Muscle layer of colon (tissue), 2 donors: Measurements from ENCODE around the gene WASF1.

Experiments
- H3K27ac ChIP-seq: one replicate; pipeline ENCODE4 v1.7.0; 2013; ENCODE audit warnings: low read depth, mild to moderate bottlenecking, low read length, moderate library complexity
- H3K27me3 ChIP-seq, 2 donors: one replicate each; pipeline ENCODE4 v1.7.0; 2013; ENCODE audit warnings: low read length in 2 of 2, mild to moderate bottlenecking in 2 of 2; ENCODE audit not compliant: insufficient read depth in 2 of 2, control insufficient read depth in 1 of 2
- H3K36me3 ChIP-seq: one replicate; pipeline ENCODE4 v1.7.0; 2013; ENCODE audit warnings: mild to moderate bottlenecking, low read length; ENCODE audit not compliant: insufficient read depth
- H3K4me1 ChIP-seq: one replicate; pipeline ENCODE4 v1.7.0; 2013; ENCODE audit warnings: mild to moderate bottlenecking, low read length; ENCODE audit not compliant: insufficient read depth
- H3K4me3 ChIP-seq, 2 donors: one replicate each; pipeline ENCODE4 v1.7.0; 2013; ENCODE audit warnings: low read length in 2 of 2, low read depth in 1 of 2, mild to moderate bottlenecking in 1 of 2, moderate library complexity in 1 of 2
- H3K9ac ChIP-seq: one replicate; pipeline ENCODE4 v1.7.0; 2013; ENCODE audit warnings: low read length
- H3K9me3 ChIP-seq: one replicate; pipeline ENCODE4 v1.7.0; 2013; ENCODE audit warnings: mild to moderate bottlenecking, low read length
- donor health status: abdominal sarcoma.
- donor health status: Adenocarcinoma of cecum.

WASF1 gene

DNA sequence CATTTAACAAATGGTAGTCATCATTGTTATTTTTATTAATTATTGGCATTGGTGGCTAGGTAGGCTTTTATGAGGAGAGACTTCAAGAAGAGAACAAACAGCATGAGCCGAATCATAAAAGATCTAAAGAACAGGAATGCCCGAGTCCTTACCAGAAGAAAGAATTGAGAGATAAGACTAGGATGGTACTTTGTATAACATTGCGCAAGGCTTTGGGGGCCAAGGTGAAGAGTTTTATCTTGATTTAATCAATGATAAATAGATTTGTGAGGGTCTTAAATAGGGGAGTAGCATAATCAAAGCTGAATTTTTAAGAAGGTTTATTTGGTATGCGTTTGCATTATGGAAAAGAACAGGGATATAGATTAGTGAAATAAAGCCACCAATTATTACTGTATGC, 16.2 kb upstream of the WASF1 start:
- Histone ChIP-seq H3K9ac (no peak overlapping the region), H3K9me3 (no peaks in the 10 kb centered on the region), H3K4me3 (no peak overlapping the region), H3K27ac (no peak overlapping the region), H3K4me1 (no peaks in the 10 kb centered on the region), H3K27me3 (no peaks in the 10 kb centered on the region), H3K36me3 (peaks cover 4% of the 10 kb centered on the region)

DNA sequence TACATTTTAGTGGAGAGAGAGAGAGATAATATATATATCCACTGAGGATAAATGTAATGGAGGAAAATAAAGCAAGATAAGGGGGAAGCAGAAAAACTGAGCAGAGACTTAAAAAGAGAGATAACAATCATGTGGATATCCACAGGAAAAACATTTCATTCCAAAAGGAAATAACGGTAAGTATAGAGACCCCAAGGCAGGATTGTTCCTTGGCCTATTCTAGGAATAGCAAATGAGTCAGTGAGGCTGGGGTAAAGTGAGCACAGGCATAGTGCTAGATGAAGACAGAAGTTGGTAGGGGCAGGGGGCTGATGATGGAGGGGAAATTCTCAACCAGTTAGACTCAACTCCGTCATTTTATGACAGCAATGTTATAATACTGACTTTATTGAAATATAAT, 12.0 kb upstream of the WASF1 start:
- no peaks in the 10 kb centered on the region for H3K4me1 ChIP-seq
- H3K36me3 ChIP-seq: peaks cover 4% of the 10 kb centered on the region
- no peak overlapping the region for H3K4me3 ChIP-seq
- H3K9me3 ChIP-seq: no peaks in the 10 kb centered on the region
- H3K27ac ChIP-seq: no peak overlapping the region
- no peak overlapping the region for H3K9ac ChIP-seq
- no peaks in the 10 kb centered on the region for H3K27me3 ChIP-seq

DNA sequence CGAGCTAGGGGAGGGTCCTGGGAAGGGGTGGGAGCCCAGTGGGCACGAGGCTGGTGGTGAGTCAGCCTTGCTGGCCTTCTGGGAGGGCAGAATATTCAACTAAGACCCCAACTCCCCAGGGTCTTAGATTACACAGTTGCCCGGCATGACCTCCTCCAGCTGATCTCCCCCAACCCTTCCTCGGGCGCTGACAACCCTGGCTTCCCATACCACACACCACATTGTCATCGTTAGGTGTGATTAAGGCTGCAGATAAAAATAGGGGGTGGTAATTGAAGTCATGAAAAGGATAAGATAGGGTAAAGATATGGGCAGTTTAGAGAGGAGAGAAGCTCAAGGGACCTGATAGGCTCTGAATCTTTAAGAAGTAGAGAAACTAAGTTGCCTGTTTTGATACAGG, 11.3 kb upstream of the WASF1 start:
- no peaks in the 10 kb centered on the region for H3K4me1 ChIP-seq
- H3K9ac ChIP-seq: no peak overlapping the region
- H3K27me3 ChIP-seq: no peaks in the 10 kb centered on the region
- H3K27ac ChIP-seq: no peak overlapping the region
- peaks cover 4% of the 10 kb centered on the region for H3K36me3 ChIP-seq
- H3K4me3 ChIP-seq: no peak overlapping the region
- H3K9me3 ChIP-seq: no peaks in the 10 kb centered on the region

DNA sequence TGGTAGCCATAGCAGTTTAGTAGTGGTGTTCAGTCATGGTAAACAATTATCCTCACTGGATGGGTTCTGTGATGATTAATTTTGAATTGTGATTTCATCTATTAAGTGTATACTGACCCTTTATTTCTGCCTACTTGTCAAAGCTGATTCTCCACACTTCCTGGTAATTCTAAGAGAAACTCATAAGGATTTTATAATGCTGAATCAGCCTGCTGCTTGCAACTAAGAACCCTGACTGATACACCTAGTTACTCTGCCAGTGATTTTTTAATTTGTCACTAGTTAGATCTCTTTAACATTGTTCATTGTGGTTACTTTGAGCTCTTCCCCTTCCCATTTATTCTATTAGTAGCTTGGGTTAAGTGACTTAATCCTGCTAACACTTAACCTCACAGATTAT, 9.3 kb upstream of the WASF1 start:
- Histone ChIP-seq H3K4me1 (peaks cover 3% of the 10 kb centered on the region), H3K4me3 (no peak overlapping the region), H3K9ac (no peak overlapping the region), H3K36me3 (no peaks in the 10 kb centered on the region), H3K27ac (no peak overlapping the region), H3K9me3 (no peaks in the 10 kb centered on the region), H3K27me3 (no peaks in the 10 kb centered on the region)

DNA sequence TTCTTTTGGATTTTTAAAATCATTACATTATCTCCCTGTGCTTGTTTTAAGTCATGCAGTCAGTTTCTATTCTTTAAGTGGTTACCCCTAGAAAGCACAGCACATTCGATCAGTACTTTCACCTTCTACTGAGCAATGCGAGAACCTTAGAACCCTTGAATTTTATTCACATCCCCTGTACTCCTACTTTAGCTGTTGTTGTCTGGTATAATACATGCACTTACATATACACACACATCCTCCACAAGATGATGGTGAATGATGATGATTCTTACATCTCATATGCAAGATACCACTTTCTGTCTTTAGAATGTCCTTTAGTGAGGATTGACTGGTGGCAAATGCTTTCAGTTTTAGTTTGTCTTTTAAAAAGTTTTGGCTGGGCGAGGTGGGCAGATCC, 6.4 kb upstream of the WASF1 start:
- peaks cover 31% of the 10 kb centered on the region for H3K4me1 ChIP-seq
- no peaks in the 10 kb centered on the region for H3K36me3 ChIP-seq
- H3K27ac ChIP-seq: no peak overlapping the region
- H3K4me3 ChIP-seq: no peak overlapping the region
- no peaks in the 10 kb centered on the region for H3K27me3 ChIP-seq
- no peaks in the 10 kb centered on the region for H3K9me3 ChIP-seq
- H3K9ac ChIP-seq: no peak overlapping the region

DNA sequence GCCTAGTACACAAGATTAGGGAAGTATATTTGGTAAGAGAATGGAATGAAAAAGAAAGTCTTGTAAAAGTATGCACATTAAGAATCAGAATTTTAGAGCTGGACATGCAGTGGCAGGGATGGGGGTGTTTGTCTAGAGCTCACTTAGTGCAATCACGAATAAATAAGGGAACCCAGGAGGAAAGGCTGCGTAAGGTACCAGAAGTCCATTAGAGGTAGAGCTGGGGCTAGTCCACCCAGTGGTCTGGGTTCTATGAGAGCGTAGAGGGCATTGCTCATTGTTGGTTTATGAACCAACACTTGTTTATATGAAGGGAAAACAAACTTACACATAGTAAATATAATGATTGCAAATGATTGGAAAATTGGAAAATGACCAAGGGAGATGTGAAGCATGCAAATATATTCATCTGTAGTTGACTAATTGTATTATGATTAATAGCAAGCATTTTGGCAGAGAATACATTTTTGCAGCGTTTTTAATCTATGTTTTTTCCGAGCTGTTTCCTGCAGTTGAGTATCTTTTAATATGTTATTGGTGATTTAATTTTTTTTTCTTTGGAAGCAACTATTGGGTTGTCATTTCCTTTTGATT, 3.9 kb upstream of the WASF1 start:
- Histone ChIP-seq H3K36me3 (no peaks in the 10 kb centered on the region), H3K27ac (no peak overlapping the region), H3K9me3 (no peaks in the 10 kb centered on the region), H3K9ac (no peak overlapping the region), H3K4me3 (no peak overlapping the region), H3K27me3 (no peaks in the 10 kb centered on the region), H3K4me1 (peaks cover 32% of the 10 kb centered on the region)

DNA sequence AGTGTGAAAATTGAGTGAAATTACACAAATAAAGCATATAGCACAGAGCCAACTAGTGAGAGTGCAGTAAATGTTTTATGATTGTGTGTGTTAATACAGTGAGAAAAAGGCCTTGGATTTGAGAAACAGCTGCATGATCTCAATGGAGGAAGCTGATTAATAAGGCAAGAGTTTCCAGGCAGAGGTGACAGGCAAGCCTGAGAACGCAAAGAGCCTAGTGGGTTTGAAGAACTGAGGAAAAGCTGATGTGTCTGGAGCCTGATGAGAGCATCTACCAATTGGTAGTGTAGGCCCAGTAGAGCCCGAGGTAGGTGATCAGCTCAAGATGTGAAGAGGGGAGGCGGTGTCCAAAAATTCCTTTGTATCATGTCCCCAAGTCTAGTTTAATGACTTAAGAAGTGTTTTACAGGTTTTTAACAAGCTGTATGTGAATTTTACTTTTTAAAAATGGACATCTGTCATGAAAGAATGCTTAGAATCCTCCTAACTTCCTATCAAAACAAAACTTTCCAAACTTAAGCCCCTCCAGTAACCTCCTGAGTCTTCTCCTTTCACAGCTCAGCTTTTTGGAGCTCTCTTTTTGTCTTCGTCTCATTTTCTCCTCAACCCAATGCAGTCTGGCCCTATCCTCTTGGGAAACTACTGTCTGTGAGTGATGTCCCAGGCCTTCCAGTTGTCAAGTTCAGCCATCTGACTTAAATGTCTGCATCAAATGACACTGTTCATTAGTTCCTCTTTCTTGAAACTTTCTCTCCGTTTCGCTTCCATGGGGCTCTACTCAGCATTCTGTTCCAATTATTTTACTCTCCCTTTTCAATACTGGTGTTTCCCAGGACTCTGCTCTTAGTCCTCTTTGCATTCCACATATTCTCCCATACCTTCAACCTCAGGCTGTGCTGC, 1.9 kb upstream of the WASF1 start:
- peak overlapping the region; percentile 82 for H3K9ac ChIP-seq
- peaks cover 32% of the 10 kb centered on the region for H3K4me1 ChIP-seq
- no peaks in the 10 kb centered on the region for H3K36me3 ChIP-seq
- no peaks in the 10 kb centered on the region for H3K27me3 ChIP-seq
- peak overlapping the region; percentile 92 for H3K4me3 ChIP-seq
- H3K27ac ChIP-seq: peak overlapping the region; percentile 50
- H3K9me3 ChIP-seq: no peaks in the 10 kb centered on the region

DNA sequence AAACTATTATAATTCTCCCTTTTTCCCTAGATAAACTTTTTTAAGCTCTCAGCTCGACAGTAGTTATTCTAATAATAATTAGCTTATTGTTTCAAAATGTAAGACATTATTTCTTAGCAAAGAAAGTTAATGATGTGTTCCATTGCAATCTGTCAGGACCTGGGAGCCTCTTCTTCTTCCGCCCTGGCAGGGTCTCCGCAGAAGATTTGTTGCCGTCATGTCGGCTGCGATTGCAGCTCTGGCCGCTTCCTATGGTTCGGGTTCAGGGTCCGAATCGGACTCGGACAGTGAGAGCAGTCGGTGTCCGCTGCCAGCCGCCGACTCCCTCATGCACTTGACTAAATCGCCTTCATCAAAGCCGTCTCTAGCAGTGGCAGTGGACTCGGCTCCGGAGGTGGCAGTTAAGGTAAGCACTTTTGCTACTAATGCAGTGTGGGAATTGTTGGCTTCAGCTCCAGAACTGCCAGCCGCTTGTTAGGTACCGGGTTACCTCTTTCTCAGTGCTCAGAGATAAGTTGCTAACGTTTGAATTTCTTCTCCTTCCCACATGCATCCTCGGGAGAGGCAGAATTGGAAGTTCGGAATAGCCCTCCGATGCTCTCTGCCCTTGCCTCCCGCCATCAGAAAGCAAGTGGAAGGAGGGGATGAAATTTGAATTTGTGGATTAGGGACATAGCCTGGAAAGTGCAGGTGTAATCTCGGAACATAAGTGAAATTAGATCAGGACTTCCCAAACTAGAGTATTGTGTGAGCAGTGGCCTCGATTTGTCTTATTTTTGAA, 948 bp upstream of the WASF1 start, which contains the start of gene CDC40:
Gene CDC40 (plus strand): TSS at position 200 of the 781 bp plus-strand sequence. CDS start 18 bp downstream, at position 218.
- peak within 1 kb of the TSS; percentile 82 for H3K9ac ChIP-seq
- H3K9me3 ChIP-seq: no peaks in the 10 kb centered on the region
- no peaks in the 10 kb centered on the region for H3K36me3 ChIP-seq
- peak within 1 kb of the TSS; percentile 50 for H3K27ac ChIP-seq
- H3K4me1 ChIP-seq: peaks cover 32% of the 10 kb centered on the region
- peak within 1 kb of the TSS; percentile 92 for H3K4me3 ChIP-seq
- H3K27me3 ChIP-seq: no peaks in the 10 kb centered on the region

DNA sequence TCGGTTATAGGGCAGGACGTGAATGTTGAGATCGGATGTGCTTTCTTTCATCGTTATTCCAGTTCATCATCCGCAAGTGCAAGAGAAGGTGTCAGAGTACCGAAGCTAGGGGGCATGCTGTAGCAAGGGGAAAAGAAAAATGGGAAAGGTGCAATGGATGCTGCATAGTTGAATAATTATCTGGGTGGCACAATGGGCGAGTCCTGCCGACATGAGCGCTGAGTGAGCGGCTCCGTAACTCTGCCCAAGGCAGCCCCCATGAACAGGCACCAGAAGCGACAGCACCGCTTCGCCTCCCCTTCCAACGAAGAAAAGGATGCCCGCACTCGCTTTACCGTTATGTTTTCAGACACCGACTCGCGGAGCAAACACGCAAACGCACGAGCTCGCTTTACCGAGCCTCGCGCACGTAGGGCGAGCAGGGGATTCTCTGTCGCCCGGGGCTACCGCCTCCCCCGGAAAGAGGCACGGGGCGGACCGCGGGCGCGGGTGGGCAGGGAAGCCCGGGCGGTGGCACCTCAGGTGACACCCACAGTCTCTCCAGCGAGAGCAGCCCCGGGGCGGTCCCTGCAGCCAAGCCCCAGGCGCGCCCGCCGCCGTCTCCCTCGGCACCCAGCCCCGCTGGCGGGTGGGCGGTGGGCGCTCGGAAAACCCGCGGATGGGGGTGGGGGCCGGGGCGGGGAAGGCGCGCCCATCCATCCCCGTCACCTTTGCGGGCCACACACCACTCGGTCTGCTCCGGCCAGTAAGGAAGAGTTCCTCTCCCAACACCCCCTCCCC, 654 bp downstream of the WASF1 start:
- H3K4me1 ChIP-seq: peaks cover 29% of the 10 kb centered on the region
- H3K27me3 ChIP-seq: no peaks in the 10 kb centered on the region
- H3K9ac ChIP-seq: no peak overlapping the region
- no peaks in the 10 kb centered on the region for H3K36me3 ChIP-seq
- peak overlapping the region; percentile 92 for H3K4me3 ChIP-seq
- H3K9me3 ChIP-seq: no peaks in the 10 kb centered on the region
- peak overlapping the region; percentile 50 for H3K27ac ChIP-seq

DNA sequence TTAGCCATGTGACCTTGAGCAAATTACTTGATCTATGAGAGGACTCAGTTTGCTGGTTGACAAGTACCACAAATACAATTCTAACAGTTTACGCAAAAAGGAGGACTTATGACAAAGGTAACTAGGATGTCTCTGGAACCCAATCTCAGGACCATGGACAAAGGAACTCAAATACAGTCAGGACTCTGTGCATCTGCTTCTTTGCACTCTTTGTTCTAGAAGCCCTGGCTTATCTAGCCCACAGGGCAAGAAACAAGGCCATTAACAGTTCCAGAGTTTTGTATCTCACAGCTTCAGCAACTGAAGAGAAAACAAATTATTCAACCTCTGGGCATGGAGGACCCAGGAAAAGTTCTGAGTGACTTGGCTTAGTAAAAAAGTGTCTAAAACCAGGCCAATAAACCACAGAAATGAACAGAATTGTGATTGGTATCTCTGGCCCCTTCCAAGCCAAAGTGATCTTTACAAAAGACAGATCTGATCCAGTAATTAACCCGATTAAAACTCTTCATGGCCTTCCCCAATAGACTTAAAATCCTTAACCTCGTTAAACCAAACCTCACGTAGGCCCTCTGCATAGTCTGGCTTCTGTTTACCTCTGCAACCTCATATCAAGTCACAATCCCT, 5.9 kb downstream of the WASF1 start:
- H3K27ac ChIP-seq: no peak overlapping the region
- H3K9me3 ChIP-seq: no peaks in the 10 kb centered on the region
- no peak overlapping the region for H3K4me3 ChIP-seq
- no peaks in the 10 kb centered on the region for H3K4me1 ChIP-seq
- H3K36me3 ChIP-seq: no peaks in the 10 kb centered on the region
- H3K27me3 ChIP-seq: no peaks in the 10 kb centered on the region
- H3K9ac ChIP-seq: no peak overlapping the region
